ENCODE results near the gene TRMT1.
A peak's percentile ranks its signal among the peaks of the same experiment; 100 is the strongest.
"Not testable (repeated sequence)": the region's sequence is repeated elsewhere in the genome, so short reads cannot be mapped to it uniquely, and the experiment has no call there.

Gene TRMT1

GRCh38 chr19:13150187-13150930 lies 33.8 kb upstream of the TRMT1 start, which contains the start of the genes IER2 and STX10:
IER2 (plus strand) TSS chr19:13150411; CDS start chr19:13153187, 2,776 bp downstream.
STX10 (minus strand) TSS chr19:13150375; CDS start chr19:13150173, 202 bp downstream.
- peak; percentile 78 for DNase-seq

GRCh38 chr19:13149628-13150186 lies 33.2 kb upstream of the TRMT1 start:
- no peak for DNase-seq

- not testable (repeated sequence) for DNase-seq
Measured at GRCh38 chr19:13149173-13149627, 32.7 kb upstream of the TRMT1 start.

- DNase-seq, result no peak
Measured at GRCh38 chr19:13146763-13147563, 30.4 kb upstream of the TRMT1 start.

GRCh38 chr19:13139633-13140311 lies 23.2 kb upstream of the TRMT1 start:
- no peak for DNase-seq

- no peak for DNase-seq
Measured at GRCh38 chr19:13138916-13139198, 22.3 kb upstream of the TRMT1 start.

GRCh38 chr19:13138171-13138915 lies 21.8 kb upstream of the TRMT1 start:
- DNase-seq, result no peak

GRCh38 chr19:13137290-13137794 lies 20.8 kb upstream of the TRMT1 start:
- no peak for DNase-seq

- DNase-seq, result no peak
Measured at GRCh38 chr19:13135068-13136062, 18.8 kb upstream of the TRMT1 start.

GRCh38 chr19:13134626-13135025 lies 18.1 kb upstream of the TRMT1 start:
- DNase-seq, result no peak

GRCh38 chr19:13133241-13133870 lies 16.8 kb upstream of the TRMT1 start:
- DNase-seq, result no peak

GRCh38 chr19:13132471-13133180 lies 16.1 kb upstream of the TRMT1 start:
- DNase-seq, result no peak

GRCh38 chr19:13130886-13131490 lies 14.4 kb upstream of the TRMT1 start:
- no peak for DNase-seq

GRCh38 chr19:13129384-13129783 lies 12.8 kb upstream of the TRMT1 start:
- DNase-seq, result no peak

GRCh38 chr19:13128583-13128982 lies 12.0 kb upstream of the TRMT1 start:
- DNase-seq, result no peak

- DNase-seq, result no peak
Measured at GRCh38 chr19:13127811-13128575, 11.5 kb upstream of the TRMT1 start.

- no peak for DNase-seq
Measured at GRCh38 chr19:13127051-13127450, 10.5 kb upstream of the TRMT1 start.
